HUES48 (cell line): ENCODE results near the gene ATP2B1.

Experiments
- H3K27ac ChIP-seq: one replicate; pipeline ENCODE4 v1.7.0; 2013; ENCODE audit warnings: low read depth, low read length, inconsistent platforms
- H3K27me3 ChIP-seq: 2 replicates; pipeline ENCODE4 v1.6.1; 2013; ENCODE audit warnings: mild to moderate bottlenecking, low read length; ENCODE audit not compliant: control insufficient read depth, insufficient read depth
- H3K36me3 ChIP-seq: 2 replicates; pipeline ENCODE4 v1.6.1; 2013; ENCODE audit warnings: low read length; ENCODE audit not compliant: control insufficient read depth, insufficient read depth
- H3K4me1 ChIP-seq: 2 replicates; pipeline ENCODE4 v1.6.1; 2013; ENCODE audit warnings: mild to moderate bottlenecking, low read length; ENCODE audit not compliant: control insufficient read depth, insufficient read depth
- H3K4me3 ChIP-seq: 2 replicates; pipeline ENCODE4 v1.5.1; 2013; ENCODE audit warnings: mild to moderate bottlenecking, low read depth, low read length
- H3K9ac ChIP-seq: 2 replicates; pipeline ENCODE4 v1.6.1; 2013; ENCODE audit warnings: mild to moderate bottlenecking, low read depth, low read length, moderate library complexity
- H3K9me3 ChIP-seq: 2 replicates; pipeline ENCODE4 v1.6.1; 2013; ENCODE audit warnings: low read length; ENCODE audit not compliant: control insufficient read depth, insufficient read depth

The ATP2B1 gene

GRCh38 chr12:89655841-89656240 is 52.8 kb downstream of the ATP2B1 start:
- Histone ChIP-seq H3K9ac (no peak overlapping the region), H3K4me1 (peaks cover 10% of the 10 kb centered on the region; the same call in 1 of the 2 replicates), H3K36me3 (no peaks in the 10 kb centered on the region), H3K27me3 (no peaks in the 10 kb centered on the region), H3K27ac (no peak overlapping the region), H3K9me3 (no peaks in the 10 kb centered on the region), H3K4me3 (no peak overlapping the region)

- Histone ChIP-seq H3K36me3 (no peaks in the 10 kb centered on the region), H3K4me3 (no peak overlapping the region), H3K27ac (no peak overlapping the region), H3K9me3 (no peaks in the 10 kb centered on the region), H3K27me3 (no peaks in the 10 kb centered on the region), H3K4me1 (peaks cover 5% of the 10 kb centered on the region; the same call in 1 of the 2 replicates), H3K9ac (no peak overlapping the region)
Measured at GRCh38 chr12:89651192-89651591, 57.4 kb downstream of the ATP2B1 start.

GRCh38 chr12:89650239-89650638 is 58.4 kb downstream of the ATP2B1 start:
- Histone ChIP-seq H3K9me3 (no peaks in the 10 kb centered on the region), H3K27ac (no peak overlapping the region), H3K27me3 (no peaks in the 10 kb centered on the region), H3K9ac (no peak overlapping the region), H3K4me1 (peaks cover 11% of the 10 kb centered on the region), H3K36me3 (no peaks in the 10 kb centered on the region), H3K4me3 (no peak overlapping the region)

GRCh38 chr12:89649820-89650219 is 58.8 kb downstream of the ATP2B1 start:
- no peaks in the 10 kb centered on the region for H3K36me3 ChIP-seq

GRCh38 chr12:89649139-89649538 is 59.5 kb downstream of the ATP2B1 start:
- Histone ChIP-seq H3K27ac (no peak overlapping the region), H3K9ac (no peak overlapping the region), H3K9me3 (no peaks in the 10 kb centered on the region), H3K27me3 (no peaks in the 10 kb centered on the region), H3K36me3 (no peaks in the 10 kb centered on the region), H3K4me3 (no peak overlapping the region), H3K4me1 (peaks cover 11% of the 10 kb centered on the region)

More at GRCh38 chr12:89649820-89650219, 58.8 kb downstream of the ATP2B1 start:
- Histone ChIP-seq H3K9me3 (no peaks in the 10 kb centered on the region), H3K4me3 (no peak overlapping the region), H3K9ac (no peak overlapping the region), H3K27ac (no peak overlapping the region), H3K27me3 (no peaks in the 10 kb centered on the region), H3K4me1 (peaks cover 11% of the 10 kb centered on the region)

- Histone ChIP-seq H3K27me3 (no peaks in the 10 kb centered on the region), H3K9ac (no peak overlapping the region), H3K9me3 (no peaks in the 10 kb centered on the region), H3K4me3 (no peak overlapping the region), H3K36me3 (no peaks in the 10 kb centered on the region), H3K27ac (no peak overlapping the region), H3K4me1 (peaks cover 11% of the 10 kb centered on the region)
Measured at GRCh38 chr12:89648211-89648930, 60.3 kb downstream of the ATP2B1 start.

GRCh38 chr12:89645434-89645833 is 63.2 kb downstream of the ATP2B1 start:
- Histone ChIP-seq H3K36me3 (peaks cover 9% of the 10 kb centered on the region; the same call in 1 of the 2 replicates), H3K9me3 (no peaks in the 10 kb centered on the region), H3K27ac (no peak overlapping the region)

GRCh38 chr12:89642959-89643358 is 65.7 kb downstream of the ATP2B1 start:
- Histone ChIP-seq H3K27ac (no peak overlapping the region), H3K36me3 (peaks cover 9% of the 10 kb centered on the region; the same call in 1 of the 2 replicates), H3K4me1 (peaks cover 6% of the 10 kb centered on the region; the same call in 1 of the 2 replicates), H3K9me3 (no peaks in the 10 kb centered on the region), H3K4me3 (no peak overlapping the region), H3K27me3 (no peaks in the 10 kb centered on the region), H3K9ac (no peak overlapping the region)

More at GRCh38 chr12:89645434-89645833, 63.2 kb downstream of the ATP2B1 start:
- no peak overlapping the region for H3K9ac ChIP-seq
- peaks cover 11% of the 10 kb centered on the region for H3K4me1 ChIP-seq
- H3K27me3 ChIP-seq: no peaks in the 10 kb centered on the region
- no peak overlapping the region for H3K4me3 ChIP-seq

GRCh38 chr12:89636776-89637160 is 71.9 kb downstream of the ATP2B1 start:
- no peak overlapping the region for H3K4me3 ChIP-seq
- no peaks in the 10 kb centered on the region for H3K9me3 ChIP-seq
- no peak overlapping the region for H3K27ac ChIP-seq
- H3K36me3 ChIP-seq: peaks cover 12% of the 10 kb centered on the region; the same call in 1 of the 2 replicates
- H3K9ac ChIP-seq: no peak overlapping the region
- no peaks in the 10 kb centered on the region for H3K4me1 ChIP-seq
- H3K27me3 ChIP-seq: no peaks in the 10 kb centered on the region

- Histone ChIP-seq H3K9ac (no peak overlapping the region), H3K27me3 (no peaks in the 10 kb centered on the region), H3K9me3 (no peaks in the 10 kb centered on the region), H3K36me3 (peaks cover 8% of the 10 kb centered on the region; the same call in 1 of the 2 replicates), H3K4me3 (no peak overlapping the region), H3K4me1 (no peaks in the 10 kb centered on the region), H3K27ac (no peak overlapping the region)
Measured at GRCh38 chr12:89636052-89636775, 72.4 kb downstream of the ATP2B1 start.

- no peak overlapping the region for H3K9ac ChIP-seq
- no peak overlapping the region for H3K4me3 ChIP-seq
- H3K27me3 ChIP-seq: no peaks in the 10 kb centered on the region
- no peaks in the 10 kb centered on the region for H3K4me1 ChIP-seq
- H3K27ac ChIP-seq: no peak overlapping the region
- H3K36me3 ChIP-seq: peaks cover 14% of the 10 kb centered on the region; the same call in 1 of the 2 replicates
- no peaks in the 10 kb centered on the region for H3K9me3 ChIP-seq
Measured at GRCh38 chr12:89634508-89634907, 74.1 kb downstream of the ATP2B1 start.
